H1 (cell line): ENCODE measurements around the gene RFXANK. TPM values are rescaled to one million over a fixed set of nuclear protein-coding genes. Genes with fewer than 3 reads are reported as not detected.

Source experiments
- CTCF ChIA-PET: fragments of 300-600 bp; sonication (Branson Sonifier 250); formaldehyde crosslinking; loops from one replicate; lab custom pipeline; 2021; ENCODE audit not compliant: partially characterized antibody; lab: Charles Lee
- POLR2A ChIA-PET: fragments of 300-600 bp; sonication (Branson Sonifier 250); formaldehyde crosslinking; loops from one replicate; lab custom pipeline; 2021; ENCODE audit warnings: inconsistent platforms; ENCODE audit not compliant: partially characterized antibody; lab: Charles Lee
- DNase-seq, 2 experiments: peaks; one replicate each; pipeline versions ENCODE4 v3.0.0 to v3.0.0-alpha.2; 2010 to 2022; ENCODE audit warnings: low spot score in 2 of 2, low read depth in 1 of 2, mixed read lengths in 1 of 2
- FAIRE-seq: peaks from 2 replicates; lab custom pipeline; 2011; peaks lifted over from hg19 to GRCh38; lab: Jason Lieb, UNC
- H2AFZ ChIP-seq: 2 replicates; pipeline ENCODE4 v1.8.1; 2012; ENCODE audit warnings: low read length, inconsistent platforms
- H2AK5ac ChIP-seq: 2 replicates; pipeline ENCODE4 v1.6.1; 2013; ENCODE audit warnings: low read depth, low read length
- H2BK120ac ChIP-seq: replicated peaks from 2 replicates; pipeline ENCODE3; 2013; ENCODE audit warnings: low read depth, low read length, inconsistent platforms
- H2BK12ac ChIP-seq: 2 replicates; pipeline ENCODE4 v1.6.1; 2013; ENCODE audit warnings: low read depth, low read length
- H2BK15ac ChIP-seq: 2 replicates; pipeline ENCODE4 v1.6.1; 2013; ENCODE audit warnings: low read length
- H2BK20ac ChIP-seq: 2 replicates; pipeline ENCODE4 v1.6.1; 2013; ENCODE audit warnings: low read length
- H2BK5ac ChIP-seq: 2 replicates; pipeline ENCODE4 v1.6.1; 2013; ENCODE audit warnings: low read depth, low read length
- H3K14ac ChIP-seq: 2 replicates; pipeline ENCODE4 v1.6.1; 2013; ENCODE audit warnings: inconsistent platforms; ENCODE audit not compliant: insufficient read length
- H3K18ac ChIP-seq: 2 replicates; pipeline ENCODE4 v1.6.1; 2013; ENCODE audit warnings: low read length; ENCODE audit errors: extremely low read depth
- H3K23ac ChIP-seq: 2 replicates; pipeline ENCODE4 v1.6.1; 2013; ENCODE audit warnings: inconsistent platforms; ENCODE audit not compliant: insufficient read length
- H3K23me2 ChIP-seq: 2 replicates; pipeline ENCODE4 v1.6.1; 2013; ENCODE audit warnings: low read depth, low read length
- H3K27ac ChIP-seq: 2 replicates; pipeline ENCODE4 v1.6.1; 2011; ENCODE audit warnings: low read depth, low read length, inconsistent platforms
- H3K27me3 ChIP-seq, 4 experiments: replicated peaks in 1 of 4; 1 replicate in 1 of 4; 2 replicates in 3 of 4; pipeline versions ENCODE4 v1.6.1 to v1.8.1; 2011 to 2013; ENCODE audit warnings: low read length in 3 of 4, mild to moderate bottlenecking in 3 of 4, inconsistent platforms in 2 of 4, mixed read lengths in 2 of 4, moderate library complexity in 1 of 4; ENCODE audit not compliant: control insufficient read depth in 3 of 4, insufficient read depth in 3 of 4; ENCODE audit errors: extremely low read depth in 1 of 4
- H3K36me3 ChIP-seq, 4 experiments: 2 replicates each; pipeline versions ENCODE4 v1.6.1 to v1.8.1; 2011 to 2013; ENCODE audit warnings: mild to moderate bottlenecking in 4 of 4, low read length in 3 of 4, moderate library complexity in 2 of 4, control low read depth in 1 of 4, inconsistent platforms in 1 of 4; ENCODE audit not compliant: insufficient read depth in 4 of 4, control insufficient read depth in 2 of 4
- H3K4ac ChIP-seq: replicated peaks from 2 replicates; pipeline ENCODE3; 2013; ENCODE audit warnings: low read length, low read depth, mixed read lengths, inconsistent platforms; ENCODE audit not compliant: insufficient read length
- H3K4me1 ChIP-seq, 4 experiments: replicated peaks in 1 of 4; 1 replicate in 1 of 4; 2 replicates in 3 of 4; pipeline versions ENCODE4 v1.6.1 to v1.8.1; 2011 to 2013; ENCODE audit warnings: low read length in 3 of 4, inconsistent platforms in 2 of 4, mixed read lengths in 1 of 4; ENCODE audit not compliant: insufficient read depth in 4 of 4, control insufficient read depth in 3 of 4
- H3K4me2 ChIP-seq, 2 experiments: 2 replicates each; pipeline versions ENCODE4 v1.6.1 to v1.8.1; 2011 to 2013; ENCODE audit warnings: low read depth in 2 of 2, low read length in 2 of 2, control low read depth in 1 of 2, inconsistent platforms in 1 of 2, mild to moderate bottlenecking in 1 of 2; ENCODE audit not compliant: insufficient read depth in 1 of 2
- H3K4me3 ChIP-seq, 4 experiments: fragments of 200-600, 300-600 bp in 1 of 4; sonication (generic), shearing (Covaris generic), sonication (Bioruptor Twin) in 1 of 4; 2 replicates each; pipeline versions ENCODE4 v1.5.1 to v1.8.1; 2011 to 2016; ENCODE audit warnings: low read length in 4 of 4, low read depth in 3 of 4, control low read depth in 2 of 4, inconsistent platforms in 2 of 4, mild to moderate bottlenecking in 2 of 4, mixed read lengths in 1 of 4, moderate library complexity in 1 of 4; ENCODE audit not compliant: insufficient read depth in 2 of 4; ENCODE audit errors: extremely low read depth in 1 of 4
- H3K56ac ChIP-seq: replicated peaks from 2 replicates; pipeline ENCODE3; 2013; ENCODE audit warnings: low read depth, mild to moderate bottlenecking, mixed read lengths, low read length, inconsistent platforms; ENCODE audit not compliant: insufficient read length
- H3K79me1 ChIP-seq: 2 replicates; pipeline ENCODE4 v1.6.1; 2013; ENCODE audit warnings: low read depth, low read length, control low read depth
- H3K79me2 ChIP-seq, 2 experiments: 2 replicates each; pipeline versions ENCODE4 v1.6.1 to v1.8.1; 2012 to 2013; ENCODE audit warnings: low read length in 2 of 2, mild to moderate bottlenecking in 2 of 2, inconsistent platforms in 1 of 2; ENCODE audit not compliant: insufficient read depth in 2 of 2, control insufficient read depth in 1 of 2
- H3K9ac ChIP-seq, 4 experiments: replicated peaks in 1 of 4; 1 replicate in 1 of 4; 2 replicates in 3 of 4; pipeline versions ENCODE4 v1.6.1 to v1.8.1; 2011 to 2013; ENCODE audit warnings: low read depth in 3 of 4, low read length in 3 of 4, control low read depth in 2 of 4, mild to moderate bottlenecking in 2 of 4, moderate library complexity in 2 of 4, inconsistent platforms in 1 of 4; ENCODE audit errors: extremely low read depth in 1 of 4
- H3K9me3 ChIP-seq, 2 experiments: 2 replicates each; pipeline versions ENCODE4 v1.6.1 to v1.8.1; 2012 to 2013; ENCODE audit warnings: mild to moderate bottlenecking in 2 of 2, moderate library complexity in 2 of 2, control low read depth in 1 of 2, inconsistent platforms in 1 of 2, low read depth in 1 of 2, low read length in 1 of 2, mixed read lengths in 1 of 2; ENCODE audit not compliant: insufficient read depth in 2 of 2
- H4K20me1 ChIP-seq, 2 experiments: replicated peaks in 1 of 2; 2 replicates each; pipeline versions ENCODE3 to v1.8.1; 2011 to 2013; ENCODE audit warnings: inconsistent platforms in 2 of 2, low read length in 2 of 2, mild to moderate bottlenecking in 1 of 2; ENCODE audit not compliant: insufficient read depth in 2 of 2, control insufficient read depth in 1 of 2
- H4K5ac ChIP-seq: 2 replicates; pipeline ENCODE4 v1.6.1; 2013; ENCODE audit warnings: low read length, low read depth, mixed read lengths, inconsistent platforms; ENCODE audit not compliant: insufficient read length
- H4K8ac ChIP-seq: 2 replicates; pipeline ENCODE4 v1.8.0; 2013; ENCODE audit warnings: mild to moderate bottlenecking, moderate library complexity, low read length, inconsistent platforms; ENCODE audit not compliant: insufficient read depth; ENCODE audit errors: extremely low read depth
- H4K91ac ChIP-seq: replicated peaks from 2 replicates; pipeline ENCODE3; 2013; ENCODE audit warnings: low read length, mixed read lengths, inconsistent platforms; ENCODE audit not compliant: insufficient read length
- GTF2F1 ChIP-seq: IDR thresholded peaks from 2 replicates; pipeline ENCODE4 v1.6.1; 2012; ENCODE audit warnings: low read depth, low read length, improper control_type of control experiment, borderline replicate concordance
- SIX5 ChIP-seq: IDR thresholded peaks from 2 replicates; pipeline ENCODE4 v1.6.1; 2011; ENCODE audit warnings: mild to moderate bottlenecking, low read depth, low read length
- WGBS, 2 experiments: shearing (Covaris generic) in 1 of 2; methylation state at CpG; one replicate each; pipeline versions ENCODE4 v1.1.6 to v1.1.7; 2013 to 2015; ENCODE audit warnings: low lambda C conversion rate in 2 of 2, mixed read lengths in 2 of 2, inconsistent platforms in 1 of 2, low coverage in 1 of 2, missing lambda C conversion rate in 1 of 2; ENCODE audit not compliant: insufficient replicate concordance in 2 of 2, insufficient coverage in 1 of 2, insufficient read length in 1 of 2; ENCODE audit errors: extremely low coverage in 1 of 2, missing lambda C conversion rate in 1 of 2; 5-methylcytosine and 5-hydroxymethylcytosine counted together
- polyA plus RNA-seq, 7 experiments: library from polyadenylated mRNA; depleted of rRNA in 3 of 7; stranded (reverse) in 5 of 7; unstranded in 2 of 7; fragments of >200 nt in 5 of 7; fragments of 200-250 nt in 2 of 7; gene quantifications; 1 replicate in 5 of 7; 2 replicates in 1 of 7; 4 replicates in 1 of 7; pipeline versions ENCODE4 v1.2.1 to v1.2.3, GENCODE V29; 2011 to 2013; ENCODE audit warnings: missing spikeins in 2 of 7, mixed read lengths in 2 of 7
- total RNA-seq: library from RNA; stranded (reverse); fragmentation: NEBNext Ultra II Directional; extraction: Animal tissue kit (Norgen Biotek cat#: 25700); gene quantifications from 2 replicates; pipeline ENCODE4 v1.2.1, GENCODE V29; 2021

The RFXANK gene
- total and polyA plus RNA-seq, 2 of the 8 experiments (the other 6 are each of a cell fraction or from before 2014, with no cell fraction given), result 72.9 to 87.5 TPM

DNA sequence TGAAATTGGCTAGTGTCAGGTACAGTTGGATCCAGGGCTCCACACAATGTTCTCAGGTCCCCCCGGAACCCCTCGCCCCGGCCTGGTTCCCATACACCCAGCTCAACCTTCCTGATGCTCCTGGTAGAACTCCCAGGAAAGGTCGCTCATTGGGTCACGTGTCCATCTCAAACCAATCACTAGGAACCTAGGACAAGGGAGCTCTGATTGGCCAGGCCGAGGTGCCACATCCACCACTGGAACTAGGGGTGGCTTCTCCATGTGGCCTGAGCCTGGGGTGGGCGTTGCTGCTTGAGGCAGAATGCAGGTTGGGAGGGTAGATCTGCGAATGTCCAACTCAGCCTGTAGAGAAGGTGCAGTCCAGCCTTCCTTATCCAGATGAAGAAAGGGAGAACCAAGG, 15.1 kb upstream of the RFXANK start:
- H2BK12ac ChIP-seq, result no peak overlapping the region
- H4K91ac ChIP-seq, result no peak overlapping the region
- no peak overlapping the region for H4K8ac ChIP-seq
- ChIA-PET POLR2A (interaction anchor here (0.7 to 11.8 kb wide), 11 partner anchors 10 to 114 kb away, joined by 3 to 133 read pairs (median 3); partner anchors contain the start of genes BORCS8, RFXANK and SLC25A42), CTCF (interaction anchor here (0.6 to 7.1 kb wide), 9 partner anchors 10 to 240 kb away, joined by 3 to 109 read pairs (median 4); no protein-coding TSS in a partner anchor)
- H3K27ac ChIP-seq, result no peak overlapping the region
- no peak for DNase-seq
- H3K4me2 ChIP-seq, result no peak overlapping the region
- WGBS, 2 experiments, result 80% methylated on average over 8 of the region's 8 CpGs; no CpG with 5 or more reads in 1 of the 2 experiments
- no peak overlapping the region for H3K56ac ChIP-seq
- no peak overlapping the region for H3K14ac ChIP-seq
- no peaks in the 10 kb centered on the region for H3K9me3 ChIP-seq
- H3K4ac ChIP-seq, result no peak overlapping the region
- no peak overlapping the region for H2AFZ ChIP-seq
- H3K23ac ChIP-seq, result no peak overlapping the region
- no peak overlapping the region for H3K4me3 ChIP-seq
- no peak overlapping the region for H2BK20ac ChIP-seq
- no peak overlapping the region for H2BK5ac ChIP-seq
- no peak overlapping the region for H2BK15ac ChIP-seq
- H4K5ac ChIP-seq, result no peak overlapping the region
- FAIRE-seq, result no peak
- peaks cover 0 to 6% of the 10 kb centered on the region in 2 experiments for H4K20me1 ChIP-seq
- no peaks in the 10 kb centered on the region for H3K79me2 ChIP-seq
- H3K4me1 ChIP-seq, result peaks cover 0 to 8% (median 2%) of the 10 kb centered on the region in 4 experiments; a peak in 4 of 7 replicates
- H3K36me3 ChIP-seq, result peaks cover 0 to 4% (median under 1%) of the 10 kb centered on the region in 4 experiments; a peak in 5 of 8 replicates
- H3K18ac ChIP-seq, result no peak overlapping the region
- H2BK120ac ChIP-seq, result no peak overlapping the region
- no peaks in the 10 kb centered on the region for H3K79me1 ChIP-seq
- no peak overlapping the region for H2AK5ac ChIP-seq
- no peak overlapping the region for H3K9ac ChIP-seq
- no peaks in the 10 kb centered on the region for H3K27me3 ChIP-seq
- H3K23me2 ChIP-seq, result no peaks in the 10 kb centered on the region
- TF ChIP-seq GTF2F1 (no peak), SIX5 (no peak)
